Stimulated activated CD4-positive, alpha-beta T cell treated with anti-CD3 and anti-CD28 coated beads, TNF-alpha, amount 100 ng/mL, for 1 hour (primary cell): Measurements from ENCODE around the gene DAAM2.

ENCODE experiments used
- DNase-seq, 3 donors: peaks; one replicate each; pipeline ENCODE4 v3.0.0-alpha.2; 2020; ENCODE audit warnings: low read depth in 3 of 3, low spot score in 1 of 3

DAAM2 gene

DNA sequence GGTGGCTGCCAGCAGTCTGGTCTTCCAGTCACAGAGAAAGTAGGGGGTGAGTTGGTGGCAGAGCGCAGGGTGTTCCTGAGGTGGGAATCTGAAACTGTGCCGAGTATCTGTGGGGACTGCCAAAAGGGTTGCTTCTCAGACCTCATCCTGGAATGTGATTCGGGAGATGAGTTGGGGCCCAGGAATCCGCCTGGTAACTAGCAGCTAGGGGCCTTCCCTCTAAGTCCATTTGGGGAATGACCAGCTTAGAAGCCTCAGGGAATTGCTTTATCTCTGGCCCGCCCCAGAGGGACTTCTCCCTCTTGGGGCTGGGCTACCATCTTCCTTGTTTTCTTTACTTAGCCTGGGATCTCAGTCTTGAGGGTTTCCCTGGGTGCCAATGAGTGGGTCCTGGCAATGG, 92.5 kb downstream of the DAAM2 start:
- no peak for DNase-seq

DNA sequence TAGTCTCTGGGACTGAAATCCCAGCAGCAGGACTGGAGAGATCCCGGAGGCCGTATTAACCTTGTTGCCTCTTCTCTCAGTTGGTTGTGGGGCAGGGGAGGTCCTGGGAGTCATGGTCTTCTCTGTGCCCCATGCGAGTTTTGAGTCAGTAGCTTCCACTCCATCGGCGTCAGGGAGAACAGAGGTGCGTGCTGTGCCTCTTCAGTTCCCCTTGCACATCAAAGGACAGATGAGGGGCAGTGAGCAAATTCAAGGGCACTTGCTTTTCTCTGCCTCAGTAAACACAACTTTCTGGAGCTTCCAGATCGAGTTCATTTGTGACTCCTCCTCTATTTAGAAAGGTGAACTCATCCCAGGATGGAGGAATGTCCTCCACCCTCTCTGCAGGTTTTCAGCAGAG, 93.5 kb downstream of the DAAM2 start:
- no peak for DNase-seq

DNA sequence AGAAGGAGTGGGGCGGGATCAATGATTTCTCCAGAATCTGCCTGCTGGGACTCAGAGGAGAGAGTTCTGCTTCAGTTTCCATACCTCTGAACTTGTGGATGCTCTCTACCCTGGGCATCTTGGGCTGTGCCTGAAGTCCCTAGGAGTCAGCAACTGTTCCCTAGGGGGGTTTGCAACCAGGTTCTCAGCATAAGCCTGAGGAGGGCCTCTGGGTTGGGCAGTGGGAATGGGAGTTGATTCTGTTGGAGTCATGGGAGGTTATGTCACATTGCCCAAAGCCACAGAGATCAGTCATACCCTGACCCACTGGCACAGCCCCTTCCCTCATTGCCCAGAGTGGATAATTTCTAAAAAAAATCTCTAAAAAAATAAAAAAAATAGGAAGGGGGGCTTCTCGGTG, 94.7 kb downstream of the DAAM2 start:
- DNase-seq, result no peak

DNA sequence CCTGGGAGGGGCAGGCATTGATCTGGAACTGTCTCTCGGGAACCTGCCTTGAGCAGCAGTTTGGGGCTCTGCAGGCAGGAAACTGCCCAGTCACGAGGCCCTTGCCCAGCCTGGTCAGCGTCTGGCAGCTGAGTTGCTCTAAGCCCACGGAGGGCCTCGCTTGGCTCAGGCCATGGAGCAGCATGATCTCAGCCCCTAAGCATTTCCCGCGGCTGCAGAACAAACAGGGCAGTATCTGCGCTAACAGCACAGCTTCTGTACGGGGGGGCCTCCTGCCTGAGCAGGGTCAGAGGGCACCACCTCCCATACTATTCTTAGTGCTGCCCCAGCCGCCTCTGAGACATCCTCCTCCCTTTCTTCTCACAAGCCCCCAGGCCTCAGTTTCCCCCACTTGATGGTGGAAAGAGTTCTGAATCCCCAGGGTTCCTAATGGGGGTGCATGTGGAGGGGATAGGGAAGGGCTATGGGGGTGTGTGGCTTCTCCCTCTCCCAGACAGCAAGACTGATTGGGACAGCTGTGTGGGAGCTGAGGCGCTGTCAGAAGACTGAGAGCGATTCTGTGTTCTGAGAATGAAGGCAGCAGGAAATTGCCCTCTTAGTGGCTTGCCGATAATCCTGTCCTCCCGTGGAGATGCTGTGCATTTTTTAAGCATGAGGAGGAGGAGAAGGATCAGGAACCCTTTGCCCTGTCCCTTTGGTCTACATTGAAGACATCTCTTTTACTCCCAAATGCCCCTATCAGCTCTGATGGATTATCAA, 95.7 kb downstream of the DAAM2 start:
- DNase-seq, result no peak

DNA sequence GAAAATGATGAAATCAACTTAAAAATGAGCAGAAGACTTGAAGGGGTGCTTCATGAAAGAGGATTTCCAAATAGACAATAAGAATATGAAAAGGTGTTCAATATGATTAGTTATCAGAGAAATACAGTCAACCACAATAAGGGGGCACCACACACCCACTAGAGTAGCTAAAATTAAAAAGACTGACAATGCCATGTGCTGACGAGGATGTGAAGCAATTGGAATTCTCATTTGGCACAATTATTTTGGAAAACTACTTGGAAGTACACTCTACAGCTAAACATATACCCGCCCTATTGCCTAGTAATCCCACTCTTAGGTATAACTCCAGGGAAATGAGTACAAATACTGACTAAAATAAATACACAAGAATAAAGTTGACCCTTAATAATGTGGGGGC, 97.1 kb downstream of the DAAM2 start:
- no peak for DNase-seq

DNA sequence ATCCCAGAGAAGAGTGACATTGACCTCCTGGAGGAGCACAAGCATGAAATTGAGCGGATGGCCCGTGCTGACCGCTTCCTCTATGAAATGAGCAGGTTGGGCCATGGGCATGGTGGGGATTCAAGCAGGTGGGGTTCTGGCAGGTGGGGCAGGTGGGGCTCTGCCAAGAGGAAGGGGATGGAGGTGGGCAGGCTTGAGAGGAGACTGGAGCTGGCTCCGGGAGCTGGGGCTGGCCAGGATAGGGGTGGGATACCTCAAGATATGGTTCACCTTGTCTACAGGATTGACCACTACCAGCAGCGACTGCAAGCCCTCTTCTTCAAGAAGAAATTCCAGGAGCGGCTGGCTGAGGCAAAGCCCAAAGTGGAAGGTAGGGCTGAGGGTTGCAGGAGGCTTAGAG, 99.2 kb downstream of the DAAM2 start:
- DNase-seq, result no peak

DNA sequence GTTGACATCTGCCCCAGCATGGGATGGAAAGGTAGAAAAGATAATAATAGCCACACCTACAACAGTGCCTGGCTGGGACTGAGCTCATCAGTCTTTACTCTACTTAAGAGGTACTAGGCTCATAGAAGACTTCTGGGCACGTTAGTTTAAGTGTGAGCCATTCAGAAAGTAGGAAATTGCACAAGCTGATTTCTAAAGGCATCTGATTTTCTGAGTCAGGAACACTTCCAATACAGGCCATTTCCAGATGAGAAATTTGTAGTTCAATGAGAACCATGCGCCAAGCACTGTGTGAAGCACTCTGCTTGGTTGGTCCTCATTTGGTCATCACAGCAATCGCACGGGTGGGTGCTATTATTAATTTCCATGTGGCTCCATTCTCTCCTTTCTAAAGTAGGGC, 99.8 kb downstream of the DAAM2 start:
- no peak for DNase-seq

DNA sequence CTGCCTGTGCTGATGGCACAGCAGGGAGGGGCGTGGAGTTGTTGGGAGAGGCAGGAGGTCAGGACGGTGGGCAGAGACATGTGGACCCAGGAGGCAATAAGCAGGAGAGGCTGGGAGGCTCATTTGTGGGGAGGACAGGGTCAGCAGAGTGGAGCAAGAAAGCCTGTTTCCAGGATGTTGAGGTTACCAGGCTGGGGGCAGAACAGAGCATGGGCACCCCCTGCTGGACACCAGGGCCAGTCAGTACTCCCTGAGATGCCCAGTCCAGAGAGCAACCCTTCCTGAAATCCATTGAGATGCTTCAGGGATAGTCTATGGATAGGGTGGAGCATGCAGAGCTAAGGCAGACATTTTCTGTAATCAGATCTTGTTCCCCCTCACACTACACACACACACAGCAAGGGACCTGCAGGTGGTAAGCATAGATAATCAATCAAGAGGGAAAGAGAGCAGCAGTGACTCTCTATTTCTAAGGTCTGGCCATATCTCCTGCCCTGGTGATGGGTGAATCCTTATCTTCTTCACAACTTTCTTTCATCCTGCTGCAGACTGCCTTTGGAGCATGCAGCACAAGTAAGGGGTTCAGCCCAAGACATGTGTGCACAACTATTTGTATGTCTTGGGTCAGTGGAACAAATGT, 100.4 kb downstream of the DAAM2 start:
- no peak for DNase-seq

DNA sequence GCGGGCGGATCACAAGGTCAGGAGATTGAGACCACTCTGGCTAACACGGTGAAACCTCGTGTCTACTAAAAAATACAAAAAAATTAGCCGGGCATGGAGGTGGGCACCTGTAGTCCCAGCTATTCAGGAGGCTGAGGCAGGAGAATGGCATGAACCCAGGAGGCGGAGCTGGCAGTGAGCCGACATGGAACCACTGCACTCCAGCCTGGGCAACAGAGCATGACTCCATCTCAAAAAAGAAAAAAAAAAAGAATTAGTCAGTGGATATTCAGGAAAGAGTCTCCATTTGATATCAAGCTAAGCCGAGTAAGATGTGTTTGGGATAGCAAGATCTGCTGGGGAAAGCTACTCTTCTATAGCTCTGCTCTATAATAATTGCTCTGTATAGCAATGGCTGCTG, 101.1 kb downstream of the DAAM2 start:
- no peak for DNase-seq

DNA sequence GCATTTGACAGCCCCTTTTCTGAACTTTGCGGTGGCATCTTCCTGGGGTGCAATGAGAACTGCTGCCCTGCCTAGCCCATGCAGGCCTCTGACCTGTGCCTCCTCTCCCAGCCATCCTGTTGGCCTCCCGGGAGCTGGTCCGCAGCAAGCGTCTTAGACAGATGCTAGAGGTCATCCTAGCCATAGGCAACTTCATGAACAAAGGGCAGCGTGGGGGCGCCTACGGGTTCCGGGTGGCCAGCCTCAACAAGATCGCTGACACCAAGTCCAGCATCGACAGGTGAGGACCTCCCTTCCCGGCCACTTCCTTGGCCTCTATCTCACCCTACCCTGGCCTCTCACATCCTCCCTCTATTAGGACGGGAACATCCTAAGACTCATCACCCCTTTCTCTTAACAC, 104.5 kb downstream of the DAAM2 start:
- no peak for DNase-seq

DNA sequence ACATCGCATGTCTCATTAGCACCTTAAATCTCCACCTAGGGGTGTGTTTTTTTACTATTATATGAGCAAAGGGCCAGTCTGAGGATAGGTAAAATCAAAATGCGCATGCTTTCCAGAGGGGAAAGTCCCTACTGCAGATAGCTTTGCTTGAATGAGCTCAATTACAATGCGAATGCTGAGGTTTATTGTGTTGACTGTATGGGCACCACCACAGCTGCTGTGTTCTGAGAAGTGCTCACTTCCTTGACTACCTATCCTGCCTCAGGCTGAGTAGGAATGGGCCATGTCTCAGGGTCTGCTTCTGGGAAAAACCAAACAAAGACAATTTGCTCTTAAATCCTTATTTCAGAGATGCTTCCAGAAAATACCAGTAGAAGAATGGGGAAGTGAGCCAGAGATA, 105.5 kb downstream of the DAAM2 start:
- DNase-seq, result no peak

DNA sequence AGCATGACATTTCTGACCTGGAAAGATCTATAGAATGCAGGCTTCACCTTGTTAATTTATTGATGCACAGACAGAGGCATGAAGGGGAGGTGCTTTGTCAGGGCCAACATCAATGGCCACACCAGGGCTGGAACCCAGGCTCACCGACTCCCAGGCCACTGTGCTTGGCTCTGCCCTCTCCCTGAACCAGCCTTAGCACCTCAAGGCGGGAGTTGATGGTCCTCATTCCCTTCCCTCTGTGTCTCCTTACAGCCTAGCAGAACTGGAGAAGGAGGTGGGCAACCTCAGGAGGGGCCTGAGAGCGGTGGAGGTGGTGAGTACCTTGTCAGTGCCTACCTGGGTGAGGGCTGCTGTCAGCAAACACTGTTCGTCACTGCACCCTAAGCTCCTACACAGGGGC, 106.4 kb downstream of the DAAM2 start:
- no peak for DNase-seq

DNA sequence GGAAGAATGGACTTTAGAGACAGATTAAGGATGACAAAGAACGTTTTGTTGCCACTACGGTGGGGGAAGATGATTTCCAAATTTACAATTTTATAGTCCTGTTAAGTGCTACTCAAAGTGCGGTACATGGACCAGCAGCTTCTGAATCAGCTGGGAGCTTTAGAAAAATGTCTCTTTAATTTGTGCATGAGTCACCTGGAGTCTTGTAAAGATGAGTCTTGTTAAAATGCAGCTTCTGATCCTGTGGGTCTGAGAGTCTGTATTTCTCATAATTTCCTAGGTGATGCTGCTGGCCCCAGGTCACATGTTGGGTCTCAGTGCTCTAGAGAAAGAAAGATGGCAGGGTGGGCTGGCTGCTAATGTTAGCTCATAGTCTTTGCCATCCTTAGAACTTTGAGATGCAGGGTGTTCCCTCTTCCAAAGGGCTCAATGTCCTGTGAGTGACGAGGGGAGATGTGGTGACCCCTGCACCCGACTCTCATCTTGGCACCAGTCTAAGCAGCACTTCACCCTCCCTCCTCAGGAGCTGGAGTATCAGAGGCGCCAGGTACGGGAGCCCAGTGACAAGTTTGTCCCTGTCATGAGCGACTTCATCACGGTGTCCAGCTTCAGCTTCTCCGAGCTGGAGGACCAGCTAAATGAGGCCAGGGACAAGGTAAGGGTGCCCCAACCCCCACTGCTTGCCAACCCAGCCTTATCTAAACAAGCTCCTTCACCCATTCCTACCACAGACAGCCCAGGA, 107.5 kb downstream of the DAAM2 start:
- DNase-seq, result no peak

DNA sequence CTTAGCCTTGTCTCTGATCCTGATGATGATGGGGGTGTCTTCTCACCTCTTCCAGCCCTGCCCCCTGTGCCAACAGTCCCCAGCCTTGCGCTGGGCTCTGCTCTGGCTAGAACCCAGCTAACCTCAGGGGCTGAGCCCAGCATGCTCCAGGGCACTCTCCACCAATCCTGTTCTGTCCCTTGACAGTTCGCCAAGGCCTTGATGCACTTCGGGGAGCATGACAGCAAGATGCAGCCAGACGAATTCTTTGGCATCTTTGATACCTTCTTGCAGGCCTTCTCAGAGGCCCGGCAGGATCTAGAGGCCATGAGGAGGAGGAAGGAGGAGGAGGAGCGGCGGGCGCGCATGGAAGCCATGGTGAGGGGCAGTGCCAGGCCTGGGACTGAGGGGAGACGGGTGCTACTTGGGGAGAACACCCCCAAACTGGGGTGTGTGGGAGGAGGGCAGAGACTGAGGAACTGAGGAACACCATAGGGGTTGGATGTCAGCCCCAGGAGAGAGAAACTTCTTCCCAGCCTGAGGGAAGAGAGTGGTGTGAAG, 109.0 kb downstream of the DAAM2 start:
- no peak for DNase-seq

DNA sequence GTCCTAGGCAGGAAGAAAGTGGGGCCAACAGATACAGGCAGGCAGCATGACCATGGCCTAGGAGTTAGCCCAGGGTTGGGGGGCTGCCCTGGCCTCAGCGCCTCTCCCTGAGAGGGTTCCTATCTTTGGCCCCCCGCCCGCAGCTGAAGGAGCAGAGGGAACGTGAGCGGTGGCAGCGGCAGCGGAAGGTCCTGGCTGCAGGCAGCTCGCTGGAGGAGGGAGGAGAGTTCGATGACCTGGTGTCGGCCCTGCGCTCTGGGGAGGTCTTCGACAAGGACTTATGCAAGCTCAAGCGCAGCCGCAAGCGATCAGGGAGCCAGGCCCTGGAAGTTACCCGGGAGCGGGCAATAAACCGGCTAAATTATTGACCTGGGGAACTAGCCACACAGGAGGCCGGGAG, 109.5 kb downstream of the DAAM2 start:
- DNase-seq, result no peak

DNA sequence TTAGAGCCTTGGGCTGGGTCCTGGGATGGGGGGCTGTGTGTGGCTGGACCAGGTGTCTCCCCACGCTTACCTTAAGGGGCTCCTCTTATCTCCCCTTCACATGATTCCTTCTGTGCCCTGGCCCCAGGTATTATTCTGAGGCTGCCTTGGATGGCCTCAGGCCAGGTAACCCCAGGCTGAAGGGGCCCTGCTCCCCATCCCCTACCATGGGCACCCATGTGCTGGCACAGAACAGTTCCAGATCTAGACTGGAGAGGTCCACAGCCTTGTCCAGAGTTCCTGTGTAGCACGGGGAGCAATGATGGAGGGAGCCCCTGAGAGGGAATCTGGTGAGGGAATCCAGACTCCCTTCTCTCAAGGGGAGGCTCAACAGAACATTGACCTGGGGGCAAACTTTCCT, 110.0 kb downstream of the DAAM2 start:
- no peak for DNase-seq

DNA sequence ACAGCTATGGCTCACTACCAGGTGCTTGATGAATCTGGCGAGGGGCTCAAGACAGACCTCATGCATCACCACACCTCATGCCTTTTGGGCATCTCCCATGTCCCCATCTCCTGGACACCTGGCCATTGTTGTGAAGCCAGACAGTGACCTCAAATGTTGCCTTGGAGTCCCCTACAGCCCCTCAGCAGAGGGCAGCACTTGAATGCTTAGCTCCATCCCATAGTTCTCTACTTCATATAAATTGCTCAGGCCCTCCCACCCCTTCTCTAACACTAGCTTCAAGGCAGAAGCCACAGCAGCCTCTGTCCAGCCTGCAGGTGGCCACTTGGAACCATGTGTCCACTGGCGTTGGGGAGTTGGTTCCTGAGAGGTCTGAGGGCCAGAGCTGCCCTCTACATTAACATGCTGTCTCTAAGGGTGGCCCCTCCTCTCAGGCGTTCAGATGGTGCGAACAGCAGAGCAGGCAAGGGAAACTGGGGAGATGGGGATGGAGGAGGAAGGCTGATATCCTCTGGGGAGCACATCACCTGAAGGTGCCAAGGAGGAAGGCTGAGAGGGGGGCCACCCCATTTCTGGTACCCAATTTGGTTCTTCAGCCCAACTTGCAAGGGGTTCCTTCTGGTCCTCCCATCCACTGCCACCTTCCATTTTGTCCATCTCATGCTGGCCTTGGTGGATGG, 110.8 kb downstream of the DAAM2 start:
- no peak for DNase-seq

DNA sequence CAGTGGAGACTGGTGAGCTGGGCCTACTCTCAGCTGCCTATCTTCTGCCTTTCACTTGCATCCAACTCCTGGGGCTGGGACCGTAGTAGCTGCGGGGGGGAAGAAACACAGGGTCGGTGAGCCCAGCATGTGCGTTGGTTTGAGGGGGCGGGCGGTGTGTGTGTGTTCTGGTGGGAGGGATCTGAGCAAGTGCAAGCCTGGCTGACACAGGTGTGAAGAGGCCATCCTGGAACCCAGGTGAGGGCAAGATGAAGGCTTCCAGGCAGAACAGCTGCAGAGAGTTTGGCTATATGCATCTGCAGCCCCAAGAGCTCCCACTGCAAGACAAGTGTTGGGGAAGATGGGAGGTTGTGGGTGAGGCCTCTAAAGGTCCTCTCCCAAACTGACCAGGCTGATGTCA, 111.5 kb downstream of the DAAM2 start:
- DNase-seq, result no peak

DNA sequence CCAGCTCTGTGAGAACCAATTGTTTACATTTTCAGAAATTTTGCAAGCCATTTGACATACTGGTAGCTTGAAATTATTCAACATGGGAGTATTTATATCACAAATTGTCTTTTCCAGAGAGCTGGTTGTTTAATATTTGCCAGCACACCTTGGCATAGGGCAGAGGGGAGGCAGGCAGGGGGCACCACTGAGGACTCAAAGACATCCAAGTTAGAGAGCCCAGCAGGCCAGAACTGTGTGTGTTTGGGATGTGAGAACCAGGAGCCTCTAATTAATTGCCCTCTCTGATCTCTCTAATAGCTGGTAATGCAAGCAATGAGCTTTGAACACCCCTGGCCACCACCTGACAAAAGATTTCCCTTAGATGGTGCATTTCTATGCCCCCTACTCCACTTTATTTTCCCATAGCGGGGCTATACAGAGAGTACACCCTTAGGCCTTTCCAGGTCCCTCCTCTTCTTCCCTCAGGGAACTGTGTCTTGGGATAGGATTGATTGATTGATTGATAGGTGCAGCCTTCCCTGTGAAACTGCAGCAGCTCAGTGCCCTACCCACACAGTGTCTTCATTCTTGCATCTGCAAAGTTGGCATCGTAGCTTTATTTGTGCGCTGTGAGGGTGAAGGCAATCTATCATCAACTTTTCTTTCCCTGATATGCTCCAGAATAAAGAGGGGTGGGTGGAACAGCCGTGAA, 112.9 kb downstream of the DAAM2 start:
- no peak for DNase-seq

DNA sequence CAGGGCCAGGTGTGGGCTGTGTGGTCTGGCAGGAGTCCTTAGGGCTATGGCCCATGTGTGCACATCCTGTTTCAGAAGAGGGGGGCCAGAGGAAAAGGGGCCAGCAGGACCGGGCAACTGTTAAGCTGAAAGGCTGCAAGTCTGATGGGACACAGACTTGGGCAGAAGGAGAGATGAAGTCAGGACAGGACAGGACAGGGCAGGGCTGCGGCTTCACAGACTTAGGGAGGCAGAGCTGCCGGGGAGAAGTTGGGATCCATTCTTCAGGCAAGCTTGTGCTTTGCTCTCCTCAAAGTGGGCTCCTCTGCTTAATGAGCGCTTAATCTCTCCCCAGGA, 113.4 kb downstream of the DAAM2 start:
- DNase-seq, result no peak

DNA sequence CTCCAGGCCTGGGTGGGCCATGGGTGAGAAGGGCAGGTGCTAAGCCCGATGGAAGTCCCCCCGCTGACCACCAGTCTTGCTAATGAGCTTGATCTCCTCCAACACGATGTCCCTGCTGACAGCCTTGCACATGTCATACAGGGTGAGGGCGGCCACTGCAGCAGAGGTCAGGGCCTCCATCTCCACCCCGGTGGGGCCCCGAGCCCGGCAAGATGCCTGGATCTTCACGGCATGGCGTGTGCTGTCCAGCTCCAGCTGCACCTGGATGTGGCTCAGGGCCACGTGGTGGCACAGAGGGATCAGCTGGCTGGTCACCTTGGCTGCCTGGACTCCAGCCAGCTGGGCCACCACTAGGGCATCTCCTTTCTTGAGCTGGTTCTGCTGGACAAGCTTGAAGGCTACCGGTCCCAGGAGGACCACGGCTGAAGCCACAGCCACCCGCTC, 114.2 kb downstream of the DAAM2 start:
- no peak for DNase-seq
